Lung (tissue), 12 donors: ENCODE results near the gene PHYKPL. TPM values are rescaled to one million over a fixed set of nuclear protein-coding genes. Genes with fewer than 3 reads are reported as not detected.

Experiments used
- ATAC-seq: fragments of 200-7000 bp; cut with Tn5 transposase; one replicate; pipeline ENCODE4 v1.9.1; 2020; ENCODE audit warnings: moderate number of reproducible peaks; ENCODE audit not compliant: insufficient read depth, low FRiP score
- DNase-seq, 3 donors: peaks; one replicate each; pipeline ENCODE4 v3.0.0-alpha.2; 2013 to 2017
- H3K27ac ChIP-seq, 2 donors: one replicate each; pipeline ENCODE4 v1.5.1; 2013; ENCODE audit warnings: mild to moderate bottlenecking in 2 of 2, moderate library complexity in 2 of 2, control low read depth in 1 of 2, inconsistent platforms in 1 of 2, low read depth in 1 of 2, low read length in 1 of 2
- H3K27me3 ChIP-seq, 3 donors: one replicate each; pipeline ENCODE4 v1.5.1; 2013; ENCODE audit warnings: low read length in 2 of 3; ENCODE audit not compliant: control insufficient read depth in 3 of 3, insufficient read depth in 3 of 3
- H3K36me3 ChIP-seq, 4 donors: one replicate each; pipeline ENCODE4 v1.5.1; 2013; ENCODE audit warnings: low read length in 4 of 4, mild to moderate bottlenecking in 1 of 4, moderate library complexity in 1 of 4; ENCODE audit not compliant: control insufficient read depth in 4 of 4, insufficient read depth in 4 of 4
- H3K4me1 ChIP-seq, 5 donors: one replicate each; pipeline ENCODE4 v1.5.1; 2013; ENCODE audit warnings: low read length in 5 of 5, mild to moderate bottlenecking in 2 of 5, moderate library complexity in 1 of 5; ENCODE audit not compliant: control insufficient read depth in 5 of 5, insufficient read depth in 5 of 5
- H3K4me3 ChIP-seq: one replicate; pipeline ENCODE4 v1.5.1; 2013; ENCODE audit warnings: mild to moderate bottlenecking, control low read depth, moderate library complexity
- H3K9ac ChIP-seq, 2 donors: one replicate each; pipeline ENCODE4 v1.5.1; 2013; ENCODE audit warnings: low read length in 2 of 2, control low read depth in 1 of 2; ENCODE audit not compliant: insufficient read depth in 1 of 2
- H3K9me3 ChIP-seq, 4 donors: one replicate each; pipeline ENCODE4 v1.5.1; 2013; ENCODE audit warnings: low read length in 3 of 4, mild to moderate bottlenecking in 1 of 4, moderate library complexity in 1 of 4; ENCODE audit not compliant: control insufficient read depth in 4 of 4, insufficient read depth in 3 of 4
- WGBS, 2 donors: extraction: QIAGEN DNeasy Blood & Tissue Kit; methylation state at CpG; one replicate each; pipeline ENCODE4 v1.1.7; 2013; 5-methylcytosine and 5-hydroxymethylcytosine counted together
- polyA plus RNA-seq, 2 donors: library from polyadenylated mRNA; stranded (reverse); fragments of 200-250 nt; gene quantifications; one replicate each; pipeline ENCODE4 v1.2.1, GENCODE V29; 2013
- total RNA-seq, 2 donors: library from RNA; depleted of rRNA in 1 of 2; stranded (reverse); fragments of >200 nt in 1 of 2; gene quantifications; one replicate each; pipeline ENCODE4 v1.2.1, GENCODE V29; 2014 to 2021
- TF ChIP-seq, protein P1 (sequence below): IDR thresholded peaks from 2 replicates; pipeline ENCODE4 v1.5.1; 2012; ENCODE audit warnings: mild to moderate bottlenecking; ENCODE audit errors: control extremely low read depth, extremely low read depth
- donor health status: control.
- donor health status: control.
- donor health status: Bipolar disorder and iron deficiency.
- donor health status: healthy.
- donor health status: DM: yes; HTN: yes; CAD: no.

Gene PHYKPL
- total and polyA plus RNA-seq, 4 donors, result 49.7 to 100 (median 75.8) TPM

DNA sequence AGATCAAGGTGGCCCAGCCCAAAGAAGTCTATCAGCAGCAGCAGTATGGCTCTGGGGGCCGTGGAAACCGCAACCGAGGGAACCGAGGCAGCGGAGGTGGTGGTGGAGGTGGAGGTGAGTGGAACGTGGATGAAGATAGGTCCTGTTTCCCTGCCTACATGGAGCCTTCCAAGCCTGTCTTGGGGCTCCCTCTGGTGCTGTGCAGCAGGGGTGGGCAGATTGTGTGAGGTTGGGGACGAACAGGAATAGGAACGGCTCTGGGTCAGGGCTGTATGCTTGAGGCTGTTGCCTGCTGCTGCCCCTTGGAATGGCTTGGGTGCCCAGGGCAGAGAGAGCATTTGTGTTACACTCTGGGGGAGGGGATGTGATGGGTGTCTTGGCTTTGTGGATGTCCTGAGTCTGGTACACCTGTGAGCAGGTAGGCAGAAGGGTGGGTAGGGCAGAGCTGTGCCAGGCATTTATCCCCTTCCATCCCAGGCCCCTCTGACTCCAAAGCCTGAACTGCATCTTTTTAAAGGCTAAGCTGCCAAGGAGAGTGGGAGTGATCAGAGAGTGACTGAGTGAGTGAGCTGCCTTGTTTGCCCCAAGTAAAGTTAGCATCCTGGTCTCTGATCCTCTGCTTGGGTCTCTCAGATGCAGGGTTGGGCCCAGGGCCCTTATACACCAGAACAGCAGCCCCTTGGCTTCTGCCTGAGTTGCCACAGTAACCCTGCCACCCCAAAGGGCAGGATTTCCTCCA lies 23.1 kb downstream of the PHYKPL start:
- TF ChIP-seq, protein P1, sequence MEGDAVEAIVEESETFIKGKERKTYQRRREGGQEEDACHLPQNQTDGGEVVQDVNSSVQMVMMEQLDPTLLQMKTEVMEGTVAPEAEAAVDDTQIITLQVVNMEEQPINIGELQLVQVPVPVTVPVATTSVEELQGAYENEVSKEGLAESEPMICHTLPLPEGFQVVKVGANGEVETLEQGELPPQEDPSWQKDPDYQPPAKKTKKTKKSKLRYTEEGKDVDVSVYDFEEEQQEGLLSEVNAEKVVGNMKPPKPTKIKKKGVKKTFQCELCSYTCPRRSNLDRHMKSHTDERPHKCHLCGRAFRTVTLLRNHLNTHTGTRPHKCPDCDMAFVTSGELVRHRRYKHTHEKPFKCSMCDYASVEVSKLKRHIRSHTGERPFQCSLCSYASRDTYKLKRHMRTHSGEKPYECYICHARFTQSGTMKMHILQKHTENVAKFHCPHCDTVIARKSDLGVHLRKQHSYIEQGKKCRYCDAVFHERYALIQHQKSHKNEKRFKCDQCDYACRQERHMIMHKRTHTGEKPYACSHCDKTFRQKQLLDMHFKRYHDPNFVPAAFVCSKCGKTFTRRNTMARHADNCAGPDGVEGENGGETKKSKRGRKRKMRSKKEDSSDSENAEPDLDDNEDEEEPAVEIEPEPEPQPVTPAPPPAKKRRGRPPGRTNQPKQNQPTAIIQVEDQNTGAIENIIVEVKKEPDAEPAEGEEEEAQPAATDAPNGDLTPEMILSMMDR, result no peak
- peaks cover 23 to 73% (median 67%) of the 10 kb centered on the region in 4 donors for H3K36me3 ChIP-seq
- no peak for DNase-seq
- no peak overlapping the region for H3K4me3 ChIP-seq
- peak overlapping the region in 1 of 2 donors; percentile 0 for H3K9ac ChIP-seq
- no peaks in the 10 kb centered on the region for H3K27me3 ChIP-seq
- no peak for ATAC-seq
- no peaks in the 10 kb centered on the region for H3K9me3 ChIP-seq
- WGBS, 2 donors, result 87 to 89% methylated on average over 8 of the region's 8 CpGs
- H3K27ac ChIP-seq, result no peak overlapping the region
- H3K4me1 ChIP-seq, result peaks cover 8 to 16% (median 12%) of the 10 kb centered on the region in 5 donors

DNA sequence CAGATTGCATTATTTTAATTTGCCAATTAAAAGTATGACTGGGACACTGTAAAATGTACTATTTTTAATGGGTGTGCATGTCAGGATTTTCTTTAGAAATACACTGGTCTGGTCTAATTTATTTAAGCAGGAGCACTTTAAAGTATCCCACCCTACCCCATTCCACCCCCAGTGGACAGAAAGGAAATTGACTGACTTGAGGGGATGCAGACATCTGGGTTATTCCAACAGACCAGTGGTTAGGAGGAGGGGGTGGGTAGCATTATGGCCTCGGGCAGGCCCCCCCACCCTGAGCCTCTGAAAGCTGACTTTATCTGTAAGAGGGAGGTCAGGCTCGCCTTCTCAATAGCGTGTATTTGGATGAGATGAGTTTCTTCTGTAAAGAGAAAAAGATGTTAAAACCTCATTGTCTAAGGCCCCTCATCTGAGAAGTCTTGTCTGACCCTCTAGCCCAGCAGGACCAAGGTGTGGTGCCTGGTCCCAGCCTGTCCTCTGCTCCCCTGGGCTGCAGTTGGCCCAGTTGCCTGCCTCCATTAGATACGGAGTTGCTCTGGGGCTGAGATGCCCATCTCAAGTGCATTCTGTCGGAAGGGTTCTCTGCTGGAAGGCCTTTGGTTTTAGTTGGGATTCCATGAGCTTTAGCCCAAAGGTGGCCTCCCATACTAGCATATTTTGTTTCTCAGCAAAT lies 23.9 kb downstream of the PHYKPL start:
- Histone ChIP-seq H3K27me3 (no peaks in the 10 kb centered on the region), H3K4me1 (peaks cover 8 to 19% (median 12%) of the 10 kb centered on the region in 5 donors), H3K36me3 (peaks cover 18 to 65% (median 60%) of the 10 kb centered on the region in 4 donors), H3K9me3 (no peaks in the 10 kb centered on the region), H3K27ac (no peak overlapping the region), H3K4me3 (no peak overlapping the region), H3K9ac (no peak overlapping the region)
- TF ChIP-seq, protein P1, result no peak
- no peak for ATAC-seq
- DNase-seq, result no peak
- 84 to 91% methylated on average over 5 of the region's 5 CpGs for WGBS, 2 donors

DNA sequence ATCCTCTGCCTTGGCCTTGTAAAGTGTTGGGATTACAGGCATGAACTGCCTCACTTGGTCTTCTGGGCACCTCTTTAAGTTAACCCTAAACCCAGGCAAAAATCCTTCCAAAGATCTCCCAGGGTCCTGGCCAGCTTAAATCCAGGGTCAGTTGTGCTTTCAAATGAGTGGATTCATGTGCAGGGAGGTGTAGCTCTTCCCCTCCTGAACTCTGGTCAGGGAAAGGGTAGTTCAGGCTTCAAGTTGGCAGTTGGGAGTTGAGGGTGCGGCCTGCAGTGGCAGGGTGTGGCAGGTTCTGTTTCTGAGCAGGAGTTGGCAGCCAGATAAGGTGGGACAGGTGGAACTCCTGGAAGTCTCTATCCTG lies 24.7 kb downstream of the PHYKPL start:
- ATAC-seq (no peak), DNase-seq (no peak)
- Histone ChIP-seq H3K4me1 (peaks cover 8 to 20% (median 13%) of the 10 kb centered on the region in 5 donors), H3K36me3 (peaks cover 16 to 58% (median 54%) of the 10 kb centered on the region in 4 donors), H3K27ac (peak overlapping the region in 1 of 2 donors; percentile 1), H3K9ac (no peak overlapping the region), H3K4me3 (no peak overlapping the region), H3K27me3 (no peaks in the 10 kb centered on the region), H3K9me3 (no peaks in the 10 kb centered on the region)
- 78 to 86% methylated on average over 1 of the region's 1 CpG for WGBS, 2 donors
- TF ChIP-seq, protein P1, result no peak
